GM19468 (cell line): ENCODE data around the gene FGF5.
"Not testable (repeated sequence)": the region's sequence is repeated elsewhere in the genome, so short reads cannot be mapped to it uniquely, and the experiment has no call there.

Experiments used
- ATAC-seq: cut with Tn5 transposase; IDR thresholded peaks from one replicate; pipeline ENCODE4 v1.9.1; 2021; ENCODE audit warnings: mild to moderate bottlenecking, moderate library complexity, moderate number of reproducible peaks; ENCODE audit not compliant: unreplicated experiment; ENCODE audit errors: extremely low read depth

Gene FGF5, protein sequence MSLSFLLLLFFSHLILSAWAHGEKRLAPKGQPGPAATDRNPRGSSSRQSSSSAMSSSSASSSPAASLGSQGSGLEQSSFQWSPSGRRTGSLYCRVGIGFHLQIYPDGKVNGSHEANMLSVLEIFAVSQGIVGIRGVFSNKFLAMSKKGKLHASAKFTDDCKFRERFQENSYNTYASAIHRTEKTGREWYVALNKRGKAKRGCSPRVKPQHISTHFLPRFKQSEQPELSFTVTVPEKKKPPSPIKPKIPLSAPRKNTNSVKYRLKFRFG

DNA sequence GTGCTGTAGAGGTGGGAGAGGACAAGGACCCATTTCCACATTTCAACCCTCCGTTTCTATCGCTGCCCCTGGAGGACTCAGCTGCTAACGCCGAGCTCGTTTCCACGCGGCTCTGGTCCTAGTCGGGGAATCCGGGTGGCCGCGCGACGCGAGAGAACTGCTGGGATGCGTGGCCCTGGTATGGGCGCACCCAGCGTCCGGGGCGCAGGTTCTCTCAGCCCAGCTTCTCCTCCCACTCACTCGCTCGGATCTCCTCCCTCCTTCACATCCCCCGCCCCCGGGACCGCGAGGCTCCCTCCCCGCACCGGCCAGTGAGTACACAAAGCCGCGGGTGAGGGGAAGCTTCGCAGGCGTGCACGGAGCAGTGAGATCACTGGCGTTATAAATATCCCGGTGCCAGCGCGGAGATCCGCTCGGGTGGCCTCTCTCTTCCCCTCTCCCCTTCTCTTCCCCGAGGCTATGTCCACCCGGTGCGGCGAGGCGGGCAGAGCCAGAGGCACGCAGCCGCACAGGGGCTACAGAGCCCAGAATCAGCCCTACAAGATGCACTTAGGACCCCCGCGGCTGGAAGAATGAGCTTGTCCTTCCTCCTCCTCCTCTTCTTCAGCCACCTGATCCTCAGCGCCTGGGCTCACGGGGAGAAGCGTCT lies at the start of gene FGF5:
TSS of gene FGF5 (plus strand) at position 412 of the 649 bp plus-strand sequence. CDS start at position 573, 161 bp downstream.
- peak; percentile 36 for ATAC-seq

DNA sequence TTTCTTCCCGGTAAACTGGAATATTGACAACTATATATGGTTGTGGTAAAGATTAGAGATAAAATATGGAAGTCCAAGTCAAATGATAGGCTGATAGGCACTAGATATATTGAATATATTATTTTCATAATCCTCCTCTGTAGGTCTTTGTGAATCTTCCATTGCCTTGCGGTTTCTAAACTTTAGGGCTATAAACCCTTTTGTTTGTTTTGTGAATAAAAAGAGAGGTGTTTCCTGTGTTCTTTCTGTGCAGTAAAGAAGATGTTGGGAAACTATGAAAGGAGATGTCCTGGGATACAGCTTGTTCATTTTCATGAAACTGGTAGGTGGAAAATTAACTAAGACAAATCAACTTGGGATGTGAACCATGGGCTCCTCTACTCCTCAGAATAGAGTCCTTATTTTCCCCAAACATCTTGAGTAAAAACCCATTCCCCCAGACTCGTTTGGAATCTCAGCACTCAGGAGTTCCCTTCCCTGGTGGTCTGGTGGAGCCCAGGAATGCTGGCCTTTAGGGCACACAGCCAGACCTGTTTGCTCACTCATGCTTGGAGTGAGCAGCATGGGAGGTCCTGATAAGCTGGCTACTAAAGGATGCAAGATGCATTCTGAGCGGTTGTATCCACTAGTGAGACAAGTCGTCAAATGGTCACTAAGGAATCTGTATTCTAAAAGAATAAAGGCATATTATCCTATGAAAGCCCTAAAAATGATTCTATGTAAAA lies 47.0 kb upstream of the FGF5 start:
- no peak for ATAC-seq

DNA sequence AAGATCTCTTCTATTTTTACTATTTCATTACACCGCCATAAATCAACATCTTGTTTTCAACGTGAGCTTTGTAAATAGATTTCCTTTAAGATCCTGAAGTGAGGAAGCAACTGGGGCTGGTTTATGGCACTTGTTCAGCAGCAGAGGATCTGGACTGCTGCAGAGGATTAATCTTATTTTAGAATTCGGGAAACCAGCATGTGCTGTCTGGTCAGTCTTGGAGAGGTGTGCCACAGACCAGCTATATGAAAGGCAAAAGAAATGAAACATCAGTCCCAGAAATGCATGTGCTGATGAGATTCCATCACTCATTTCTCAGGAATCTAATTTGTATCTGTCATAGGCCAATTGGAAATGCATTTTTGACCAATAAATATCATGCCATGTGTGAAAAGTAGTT lies 45.8 kb upstream of the FGF5 start:
- ATAC-seq, result no peak

DNA sequence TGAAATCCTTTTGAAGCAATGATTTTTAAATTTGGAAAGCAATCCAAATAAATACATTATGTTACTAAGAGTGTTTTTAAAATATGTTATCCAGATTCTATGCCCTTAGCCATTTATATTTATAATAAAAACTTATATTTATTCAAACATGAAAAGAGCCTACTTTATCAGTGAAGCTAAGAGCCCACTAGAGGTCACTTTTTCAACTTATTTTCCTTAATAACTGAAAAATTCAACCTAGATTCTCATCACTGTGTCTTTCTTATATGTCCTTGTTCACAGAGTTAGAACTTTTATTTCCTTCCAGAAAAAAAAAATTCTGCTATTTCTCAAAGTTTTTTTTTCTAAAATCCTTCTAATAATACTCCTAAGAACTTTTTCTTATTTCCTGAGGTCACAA lies 45.3 kb upstream of the FGF5 start:
- ATAC-seq, result no peak

DNA sequence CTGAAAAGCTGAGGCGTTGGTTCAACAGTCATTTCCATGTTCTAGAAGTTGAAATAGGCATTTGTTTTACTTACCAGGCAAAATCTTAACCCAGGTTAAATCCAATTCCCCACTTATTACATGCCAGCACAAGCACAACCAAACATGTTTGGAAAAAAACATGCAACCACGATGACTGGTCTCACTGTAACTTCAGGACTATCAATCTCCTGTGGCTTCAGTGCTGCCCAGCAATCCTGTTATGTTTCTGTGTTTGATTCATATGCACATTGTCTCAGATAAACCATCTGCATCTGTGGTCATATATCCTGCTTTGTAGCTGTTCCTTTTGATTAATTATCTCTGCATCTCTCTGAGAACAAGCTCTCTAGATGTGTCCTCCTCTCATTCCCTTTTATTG lies 40.9 kb upstream of the FGF5 start:
- ATAC-seq, result no peak

DNA sequence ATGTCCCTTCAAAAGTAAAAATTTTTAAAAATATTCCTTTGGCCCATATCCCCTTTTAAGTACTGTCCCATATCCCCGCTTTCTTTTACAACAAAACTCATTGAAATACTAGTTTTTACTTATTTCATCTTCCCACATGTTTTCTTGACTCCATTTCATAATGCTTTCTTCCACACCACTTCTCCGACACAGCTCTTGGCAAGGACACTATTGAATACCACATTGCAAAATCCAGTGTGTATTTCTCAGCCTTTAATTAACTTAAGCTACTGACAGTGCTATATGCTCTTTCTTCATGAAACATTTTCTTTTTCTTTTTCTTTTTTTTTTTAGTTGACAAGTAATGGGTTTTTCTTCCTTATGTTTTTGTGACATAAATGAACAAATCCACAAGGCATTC lies 40.4 kb upstream of the FGF5 start:
- ATAC-seq, result no peak

DNA sequence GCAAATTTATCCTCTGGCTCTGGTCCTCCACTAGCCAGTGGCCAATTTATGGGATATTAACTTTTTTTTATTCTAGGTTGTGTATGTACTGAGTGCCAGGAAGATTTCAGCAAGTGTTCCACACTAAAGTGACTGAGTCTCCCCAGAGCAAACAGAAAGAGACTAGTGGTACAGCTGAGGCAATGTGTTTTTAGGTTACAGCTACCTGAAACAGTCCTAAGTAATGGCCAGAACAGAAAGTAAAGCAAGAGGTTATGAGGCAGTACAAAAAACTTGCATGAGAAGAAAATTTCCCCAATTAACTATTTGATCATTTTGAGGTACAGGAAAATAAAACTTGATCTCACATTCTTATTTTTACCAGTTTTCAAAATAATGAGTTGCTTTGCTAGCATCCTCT lies 38.0 kb upstream of the FGF5 start:
- ATAC-seq, result no peak

DNA sequence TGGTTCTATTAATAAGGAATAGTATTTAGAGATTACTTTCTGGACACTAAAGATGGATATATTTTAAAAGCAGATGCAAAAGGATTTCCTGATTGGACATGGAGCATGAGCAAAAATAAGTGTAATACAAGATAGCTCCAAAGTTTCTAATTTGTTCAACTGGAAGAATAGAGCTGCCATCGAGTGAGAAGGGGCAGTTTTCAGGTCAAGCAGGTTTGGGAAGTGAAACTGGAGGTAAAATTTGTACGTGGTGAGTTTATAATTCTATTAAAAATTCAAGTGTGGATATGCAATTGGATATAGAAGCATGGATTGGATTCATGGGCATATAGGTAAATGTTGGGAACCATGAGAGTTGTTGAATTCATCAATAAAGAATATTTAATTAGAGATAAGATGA lies 37.3 kb upstream of the FGF5 start:
- no peak for ATAC-seq

DNA sequence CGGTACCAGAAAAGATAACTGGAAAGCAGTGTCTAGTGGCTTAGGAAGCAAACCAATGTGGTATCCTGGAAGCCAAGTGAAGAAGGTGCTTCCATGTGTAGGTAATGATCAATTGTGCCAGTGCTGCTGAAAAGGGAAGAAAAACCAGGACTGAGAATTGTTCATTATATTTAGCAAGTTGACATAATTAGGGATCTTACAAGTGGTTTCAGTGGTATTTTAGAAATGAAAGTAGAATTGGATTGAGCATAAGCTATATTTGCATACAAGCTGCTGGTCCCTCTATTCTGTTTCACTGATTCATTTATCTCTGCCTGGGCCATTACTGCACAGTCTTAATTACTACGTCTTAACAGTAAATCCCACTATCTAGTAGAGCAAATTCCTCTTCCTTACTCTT lies 36.9 kb upstream of the FGF5 start:
- ATAC-seq, result peak; percentile 53

DNA sequence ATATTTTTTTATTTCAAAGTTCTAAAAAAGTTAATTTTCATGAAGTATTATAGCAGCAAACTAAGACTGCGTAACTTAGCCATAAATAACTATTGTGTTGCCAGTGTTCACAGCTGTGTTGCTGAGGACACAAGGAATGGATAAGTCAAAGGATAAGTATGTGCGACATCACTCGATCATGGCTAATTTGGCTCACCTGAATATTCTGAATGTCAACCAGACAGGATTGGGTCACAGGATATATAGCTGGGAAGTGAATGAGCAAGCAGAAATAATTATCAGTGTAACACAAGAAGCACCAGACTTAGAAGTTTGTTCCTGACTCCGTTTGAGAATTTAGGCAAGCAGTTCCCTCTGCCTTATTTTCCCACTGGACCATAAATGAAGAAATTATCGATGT lies 35.3 kb upstream of the FGF5 start:
- no peak for ATAC-seq

DNA sequence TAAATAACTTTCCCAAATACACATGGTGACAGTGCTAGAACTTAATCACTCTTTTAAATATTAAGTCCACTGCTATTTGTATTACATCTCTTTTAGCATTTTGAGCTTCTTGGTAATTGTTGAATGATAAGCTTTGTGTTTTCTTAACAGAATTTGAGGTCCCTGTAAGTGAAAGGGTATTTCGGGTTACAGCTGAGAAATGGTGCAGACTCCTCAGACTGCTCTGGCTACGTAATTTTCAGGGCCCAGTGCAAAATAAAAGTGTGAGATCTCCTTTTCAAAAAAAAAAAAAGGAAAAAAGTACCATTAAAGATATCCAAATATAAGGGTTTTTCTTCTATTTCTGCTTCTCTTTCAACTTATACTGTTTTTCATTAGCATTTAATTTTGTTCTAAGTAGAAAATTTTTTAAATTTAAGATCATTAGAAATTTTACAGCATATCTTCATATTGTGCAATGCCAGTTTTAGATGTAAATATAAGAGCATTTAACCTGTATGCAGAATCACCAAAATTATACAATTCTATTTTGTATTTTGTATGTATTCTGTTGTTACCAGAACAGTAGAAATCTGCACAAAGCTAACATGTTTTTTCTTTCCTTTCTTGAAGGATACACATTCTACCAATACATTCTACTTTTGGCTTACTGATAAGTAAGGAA lies 33.6 kb upstream of the FGF5 start:
- no peak for ATAC-seq

DNA sequence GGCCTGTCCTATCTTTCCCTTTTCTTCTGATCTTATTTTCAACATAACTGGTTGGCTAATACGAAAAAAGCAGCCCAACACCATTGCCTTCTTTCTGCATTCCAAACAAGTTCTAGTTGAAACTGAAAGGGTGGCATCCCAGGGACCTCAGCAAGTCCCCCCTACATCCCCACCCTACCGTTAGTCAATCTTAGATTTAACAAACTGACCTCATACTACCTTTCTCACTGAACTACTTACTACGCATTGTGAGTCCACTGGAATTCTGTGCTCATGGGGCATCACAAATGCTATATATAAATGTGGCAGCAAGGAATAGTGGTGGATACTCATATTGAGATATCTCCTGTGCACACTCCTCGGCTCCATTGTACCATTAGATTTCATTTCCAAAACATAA lies 33.1 kb upstream of the FGF5 start:
- no peak for ATAC-seq

DNA sequence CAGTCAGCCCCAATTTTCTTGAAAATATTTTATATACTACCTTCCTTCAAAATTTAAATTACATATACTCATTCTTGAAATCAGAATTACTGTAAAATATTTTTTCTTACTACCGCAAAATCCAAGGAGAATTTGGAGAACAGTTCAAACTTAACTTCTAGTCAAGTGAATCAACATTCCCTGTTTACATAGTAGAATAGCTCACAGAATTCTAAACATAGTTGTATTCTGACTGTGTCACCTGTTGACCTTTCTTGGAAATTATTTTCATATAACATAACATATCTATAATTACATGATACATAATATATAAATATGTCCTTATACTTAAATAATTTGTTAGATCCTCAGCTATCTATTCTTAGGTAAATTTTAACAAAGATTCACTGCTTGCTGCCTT lies 31.0 kb upstream of the FGF5 start:
- no peak for ATAC-seq

DNA sequence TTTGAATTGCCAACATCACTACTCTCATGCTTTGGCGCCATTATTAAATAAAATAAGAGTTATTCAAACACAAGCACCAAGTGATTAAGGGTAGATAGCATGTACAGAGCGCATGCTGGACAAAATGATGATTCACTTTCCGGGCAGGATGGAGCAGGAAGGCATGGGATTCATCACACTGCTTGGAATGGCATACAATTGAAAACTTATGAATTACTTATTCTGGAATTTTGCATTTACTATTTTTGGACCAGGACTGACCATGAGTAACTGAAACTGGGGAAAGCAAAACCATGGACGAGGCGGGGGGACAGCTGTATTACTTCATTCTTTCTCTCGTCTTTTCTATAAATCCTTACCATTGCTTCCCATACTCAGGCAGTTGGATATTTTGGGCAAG lies 28.5 kb upstream of the FGF5 start:
- ATAC-seq, result no peak

DNA sequence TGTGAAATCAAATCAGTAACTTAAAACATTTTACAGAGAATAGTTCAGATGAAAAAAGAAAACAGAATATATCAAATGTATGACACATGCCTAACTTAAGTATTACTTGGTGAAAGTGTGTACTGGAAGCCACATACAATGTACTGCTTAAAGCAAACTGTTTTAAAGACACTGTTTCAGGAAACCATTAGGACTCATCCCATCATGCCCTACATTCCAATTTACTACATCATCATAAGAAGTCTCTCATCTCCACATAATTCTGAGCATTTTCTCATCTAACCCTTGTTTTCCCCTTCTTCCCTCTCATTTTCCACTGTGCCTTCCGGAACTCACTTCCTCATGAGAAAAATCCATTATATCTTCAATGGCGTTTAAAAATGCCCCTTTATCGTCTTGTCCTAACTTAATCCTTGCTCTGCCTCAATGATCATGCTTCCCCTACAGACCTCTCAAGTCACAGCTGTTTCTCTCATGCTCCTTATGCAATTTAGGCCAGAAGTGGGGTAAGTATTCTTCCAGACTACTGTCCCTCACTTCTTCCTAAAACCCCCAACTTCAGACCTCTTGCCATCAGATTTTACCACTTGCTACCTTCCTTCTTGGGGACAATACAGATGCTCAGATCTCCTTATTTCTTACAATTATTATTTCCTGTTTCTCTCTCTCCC lies 26.8 kb upstream of the FGF5 start:
- no peak for ATAC-seq

DNA sequence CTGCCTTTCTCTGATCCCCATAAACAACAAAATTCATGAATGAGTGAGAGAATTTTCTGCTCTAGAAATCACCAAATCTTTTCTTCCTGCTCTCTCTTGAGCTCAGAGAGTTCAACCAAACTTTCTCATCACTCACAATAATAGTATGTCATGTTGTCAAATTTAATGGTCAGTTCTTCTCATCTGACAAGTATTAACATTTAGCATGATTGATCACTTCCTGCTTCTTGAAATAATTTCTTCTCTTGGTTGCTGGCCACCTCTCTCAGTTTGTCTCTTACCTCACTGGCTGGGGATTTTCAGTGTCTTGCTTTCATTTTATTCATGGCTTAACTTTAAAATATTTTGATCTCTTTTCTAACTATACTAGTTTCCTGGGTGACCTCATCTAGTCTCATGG lies 25.5 kb upstream of the FGF5 start:
- no peak for ATAC-seq

DNA sequence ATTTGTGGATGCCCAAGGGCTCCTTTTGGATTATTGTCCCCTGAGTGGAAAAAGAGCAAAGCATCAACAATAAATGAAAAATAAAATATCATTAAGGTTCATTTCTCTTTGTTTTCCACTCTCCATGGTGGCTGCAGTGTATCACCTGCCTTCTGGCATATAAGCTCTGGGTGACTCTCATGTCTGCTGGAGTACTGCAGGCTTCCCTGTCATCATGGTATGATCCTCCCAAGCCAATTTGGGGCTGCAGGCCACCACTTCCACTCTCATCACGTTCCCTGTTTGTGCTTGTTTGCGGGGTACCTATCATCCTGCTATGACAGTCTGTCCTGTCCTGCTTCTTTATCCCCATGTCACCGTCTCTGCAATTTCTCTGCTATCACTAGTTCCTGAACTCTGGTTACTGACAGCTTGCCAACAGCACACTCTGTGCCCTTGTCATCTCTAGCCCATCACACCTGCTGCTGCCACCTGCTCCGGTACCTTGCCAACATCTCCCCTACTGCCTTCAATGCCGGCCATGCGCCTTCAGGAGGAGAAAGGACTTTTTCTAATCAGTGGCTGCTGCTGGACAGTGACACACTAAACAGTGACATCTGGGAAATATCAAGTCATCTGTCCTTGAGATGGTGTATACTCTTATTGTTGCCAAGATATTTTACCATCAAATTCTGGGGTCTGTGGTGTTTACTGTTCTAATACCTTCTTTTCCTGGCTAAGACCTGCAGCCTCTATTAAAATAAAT lies 23.0 kb upstream of the FGF5 start:
- no peak for ATAC-seq

DNA sequence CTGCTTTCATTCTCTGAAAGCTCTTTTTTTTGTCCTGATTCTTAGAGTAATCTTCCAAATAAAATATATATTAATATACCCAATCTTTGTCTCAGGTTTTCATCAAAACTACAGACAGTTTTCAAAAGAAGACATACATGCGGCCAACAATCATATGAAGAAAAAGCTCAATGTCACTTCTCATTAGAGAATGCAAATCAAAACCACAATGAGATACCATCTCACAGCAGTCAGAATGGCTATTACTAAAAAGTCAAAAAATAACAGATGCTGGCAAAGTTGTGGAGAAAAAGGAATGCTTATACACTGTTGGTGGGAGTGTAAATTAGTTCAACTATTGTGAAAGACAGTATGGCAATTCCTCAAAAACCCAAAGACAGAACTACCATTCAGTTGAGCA lies 19.0 kb upstream of the FGF5 start:
- not testable (repeated sequence) for ATAC-seq

DNA sequence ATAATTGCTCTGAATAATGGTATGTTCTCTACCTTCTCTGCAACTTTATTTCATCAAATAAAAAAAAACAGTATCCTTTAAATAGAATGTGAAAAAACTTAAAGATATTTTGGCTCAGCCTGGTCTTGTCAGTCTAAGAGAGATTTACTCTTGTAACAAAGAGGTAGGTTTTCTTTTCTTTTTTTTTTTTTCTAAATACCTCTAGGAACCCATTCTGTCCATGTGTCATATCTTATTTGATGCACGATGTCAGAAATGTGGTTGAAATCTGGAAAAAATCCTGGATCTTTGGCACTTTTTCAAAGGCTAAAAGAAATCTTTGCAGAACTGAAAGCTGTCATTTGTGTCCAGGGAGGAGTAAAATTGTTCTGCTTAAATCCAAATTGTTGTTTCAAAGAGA lies 17.3 kb upstream of the FGF5 start:
- ATAC-seq, result no peak

DNA sequence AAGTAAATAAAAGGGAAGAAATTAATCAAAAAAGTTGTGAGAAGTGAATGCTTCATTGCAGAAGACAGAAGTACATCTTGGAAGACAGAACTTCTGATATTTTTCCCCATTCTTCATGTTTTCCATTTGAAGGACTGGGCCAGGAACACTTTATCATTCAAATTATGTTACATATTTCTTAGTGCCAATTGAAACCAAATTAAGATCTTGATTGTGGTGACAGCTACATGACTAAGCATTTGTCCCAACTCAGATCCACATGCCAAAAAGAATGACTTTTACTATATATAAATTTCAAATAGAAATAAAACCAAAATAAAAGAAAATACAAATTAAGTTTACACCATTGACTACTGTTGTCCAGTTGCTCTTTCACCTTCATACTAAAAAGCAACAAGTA lies 14.0 kb upstream of the FGF5 start:
- no peak for ATAC-seq
